ENCODE data around the gene THOC2.

- TF ChIP-seq POLR2AphosphoS5 (IDR thresholded peaks at IDR 0.05) (no peak), CTCF (IDR thresholded peaks at IDR 0.05) (no peak), EP300 (IDR thresholded peaks at IDR 0.05) (no peak), POLR2A (IDR thresholded peaks at IDR 0.05) (no peak)
Observed at GRCh38 chrX:123695242-123695641, 37.6 kb downstream of the THOC2 start.

Measured in upper lobe of left lung (tissue), 4 donors.